Neural cell (in vitro differentiated cells): ENCODE data around the gene IL1A. TPM values are rescaled to one million over a fixed set of nuclear protein-coding genes. Genes with fewer than 3 reads are reported as not detected.

ENCODE experiments used
- H2AFZ ChIP-seq: fragments of 200-600, 300-800 bp; sonication (generic), shearing (Covaris generic); 2 replicates; pipeline ENCODE4 v1.6.0; 2014; ENCODE audit warnings: low read depth, mild to moderate bottlenecking, antibody characterized with exemption, low read length, moderate library complexity
- H3F3A ChIP-seq: fragments of 200-600 bp; shearing (Covaris generic); 2 replicates; pipeline ENCODE4 v1.6.1; 2016; ENCODE audit warnings: mild to moderate bottlenecking, moderate library complexity, mixed read lengths, antibody characterized with exemption, low read length; ENCODE audit not compliant: insufficient read depth, poor library complexity, severe bottlenecking
- H3K27ac ChIP-seq: fragments of 200-600, 300-800 bp; sonication (generic), shearing (Covaris generic); 2 replicates; pipeline ENCODE4 v1.5.1; 2014; ENCODE audit warnings: mild to moderate bottlenecking, low read length, moderate library complexity
- H3K27me3 ChIP-seq: fragments of 300-800, 200-600 bp; sonication (generic), shearing (Covaris generic); 2 replicates; pipeline ENCODE4 v1.6.0; 2014; ENCODE audit warnings: mild to moderate bottlenecking, low read depth, low read length, moderate library complexity; ENCODE audit not compliant: insufficient read depth
- H3K36me3 ChIP-seq: fragments of 300-800, 200-600 bp; sonication (generic), shearing (Covaris generic); 2 replicates; pipeline ENCODE4 v1.5.1; 2014; ENCODE audit warnings: mild to moderate bottlenecking, antibody characterized with exemption, low read length, moderate library complexity; ENCODE audit not compliant: insufficient read depth
- H3K4me2 ChIP-seq: fragments of 300-800, 200-600 bp; sonication (generic), shearing (Covaris generic); 2 replicates; pipeline ENCODE4 v1.6.0; 2014; ENCODE audit warnings: mild to moderate bottlenecking, low read length
- H3K4me3 ChIP-seq: fragments of 300-800, 200-600 bp; sonication (generic), shearing (Covaris generic); 2 replicates; pipeline ENCODE4 v1.5.1; 2014; ENCODE audit warnings: mild to moderate bottlenecking, low read length, moderate library complexity
- H3K79me2 ChIP-seq: fragments of 200-600 bp; shearing (Covaris generic); replicated peaks from 2 replicates; pipeline ENCODE4 v1.6.0; 2014; ENCODE audit warnings: mild to moderate bottlenecking, low read length, moderate library complexity; ENCODE audit not compliant: insufficient read depth
- H3K9ac ChIP-seq: fragments of 300-800, 200-600 bp; sonication (generic), shearing (Covaris generic); 2 replicates; pipeline ENCODE4 v1.6.1; 2016; ENCODE audit warnings: mild to moderate bottlenecking, low read length, mixed read lengths
- H3K9me2 ChIP-seq: fragments of 200-600 bp; shearing (Covaris generic); 2 replicates; pipeline ENCODE4 v1.6.1; 2016; ENCODE audit warnings: mild to moderate bottlenecking, low read length, mixed read lengths; ENCODE audit not compliant: insufficient read depth
- H3K9me3 ChIP-seq: fragments of 200-600, 300-800 bp; sonication (generic), shearing (Covaris generic); 2 replicates; pipeline ENCODE4 v1.6.1; 2016; ENCODE audit warnings: mild to moderate bottlenecking, mixed run types, low read length, moderate library complexity, mixed read lengths
- H4K20me1 ChIP-seq: fragments of 200-600 bp; shearing (Covaris generic); 2 replicates; pipeline ENCODE4 v1.6.1; 2016; ENCODE audit warnings: mild to moderate bottlenecking, mixed run types; ENCODE audit not compliant: insufficient read depth
- CTCF ChIP-seq: fragments of 450-650 bp; IDR thresholded peaks from 2 replicates; pipeline ENCODE4 v1.5.1; 2014; ENCODE audit warnings: antibody characterized with exemption, mild to moderate bottlenecking, moderate library complexity; ENCODE audit not compliant: poor library complexity, severe bottlenecking
- EP300 ChIP-seq: fragments of 450-650 bp; conservative IDR thresholded peaks from 2 replicates; pipeline ENCODE4 v1.6.1; 2014; ENCODE audit warnings: antibody characterized with exemption, mild to moderate bottlenecking, moderate library complexity; ENCODE audit not compliant: poor library complexity, severe bottlenecking
- EZH2 ChIP-seq: fragments of 200-600, 300-800 bp; shearing (Covaris generic), sonication (generic); IDR thresholded peaks from 2 replicates; pipeline ENCODE4 v1.6.1; 2014; ENCODE audit warnings: antibody characterized with exemption, low read length, borderline replicate concordance, mild to moderate bottlenecking; ENCODE audit not compliant: insufficient read depth, poor library complexity, severe bottlenecking
- MXI1 ChIP-seq: fragments of 450-650 bp; conservative IDR thresholded peaks from 2 replicates; pipeline ENCODE4 v1.6.1; 2014; ENCODE audit warnings: antibody characterized with exemption, mild to moderate bottlenecking; ENCODE audit not compliant: poor library complexity, severe bottlenecking
- POLR2AphosphoS5 ChIP-seq: IDR thresholded peaks from 2 replicates; pipeline ENCODE4 v1.6.1; 2012
- RAD21 ChIP-seq: fragments of 450-650 bp; conservative IDR thresholded peaks from 2 replicates; pipeline ENCODE4 v1.6.1; 2014; ENCODE audit warnings: antibody characterized with exemption, mild to moderate bottlenecking, moderate library complexity
- REST ChIP-seq: IDR thresholded peaks from 2 replicates; pipeline ENCODE4 v1.6.1; 2012; ENCODE audit warnings: borderline replicate concordance
- SMC3 ChIP-seq: fragments of 450-650 bp; conservative IDR thresholded peaks from 2 replicates; pipeline ENCODE4 v1.6.1; 2014; ENCODE audit warnings: antibody characterized with exemption, mild to moderate bottlenecking, moderate library complexity; ENCODE audit not compliant: poor library complexity
- TAF1 ChIP-seq: IDR thresholded peaks from 2 replicates; pipeline ENCODE4 v1.6.1; 2012; ENCODE audit warnings: low read depth
- polyA plus RNA-seq: library from polyadenylated mRNA; depleted of rRNA; stranded (reverse); fragments of >200 nt; gene quantifications from 2 replicates; pipeline ENCODE4 v1.2.3, GENCODE V29; 2014

The IL1A gene
- polyA plus RNA-seq, 1 donor from 2014 or later = 0.14 TPM

- Histone ChIP-seq H3K4me2 (no peak overlapping the region), H3K9me3 (no peaks in the 10 kb centered on the region), H3K27me3 (no peaks in the 10 kb centered on the region), H2AFZ (no peak overlapping the region), H3K36me3 (no peaks in the 10 kb centered on the region), H3K79me2 (no peaks in the 10 kb centered on the region), H4K20me1 (no peaks in the 10 kb centered on the region), H3K27ac (no peak overlapping the region), H3K9ac (no peak overlapping the region), H3F3A (no peaks in the 10 kb centered on the region), H3K9me2 (no peaks in the 10 kb centered on the region), H3K4me3 (no peak overlapping the region)
- TF ChIP-seq POLR2AphosphoS5 (no peak), EZH2 (no peak), SMC3 (no peak), CTCF (no peak), MXI1 (no peak), EP300 (no peak), TAF1 (no peak), REST (no peak), RAD21 (no peak)
These were observed 1.0 kb downstream of the IL1A start for GRCh38 chr2:112783187-112783714.

- H3K4me2 ChIP-seq = no peak overlapping the region
- H3K9me2 ChIP-seq = no peaks in the 10 kb centered on the region
- H3K9ac ChIP-seq = no peak overlapping the region
- no peak overlapping the region for H3K4me3 ChIP-seq
- no peak overlapping the region for H3K27ac ChIP-seq
- H3K36me3 ChIP-seq = no peaks in the 10 kb centered on the region
- H3K79me2 ChIP-seq = no peaks in the 10 kb centered on the region
- no peak for TF ChIP-seq CTCF
- no peak for TF ChIP-seq EZH2
- TF ChIP-seq MXI1 = no peak
- TF ChIP-seq TAF1 = no peak
- TF ChIP-seq RAD21 = no peak
- no peak for TF ChIP-seq POLR2AphosphoS5
- no peak for TF ChIP-seq EP300
- TF ChIP-seq SMC3 = no peak
- no peak for TF ChIP-seq REST
- H2AFZ ChIP-seq = no peak overlapping the region
- no peaks in the 10 kb centered on the region for H3F3A ChIP-seq
- H3K9me3 ChIP-seq = no peaks in the 10 kb centered on the region
- no peaks in the 10 kb centered on the region for H3K27me3 ChIP-seq
- no peaks in the 10 kb centered on the region for H4K20me1 ChIP-seq
These were observed 2.0 kb downstream of the IL1A start for GRCh38 chr2:112782234-112782799.
